IMR-90 (cell line): ENCODE results near the gene TAS2R40.

Source experiments
- CEBPB ChIP-seq: IDR thresholded peaks from 2 replicates; pipeline ENCODE4 v1.6.1; 2012; ENCODE audit warnings: low read depth, low read length, improper control_type of control experiment
- CHD1 ChIP-seq: IDR thresholded peaks from 2 replicates; pipeline ENCODE4 v1.6.1; 2012; ENCODE audit warnings: low read depth, low read length, improper control_type of control experiment
- FOS ChIP-seq: fragments of 150-350 bp; IDR thresholded peaks from 2 replicates; pipeline ENCODE4 v1.6.1; 2016; ENCODE audit warnings: low read depth, low read length
- MAFK ChIP-seq: IDR thresholded peaks from 2 replicates; pipeline ENCODE4 v1.6.1; 2012; ENCODE audit warnings: low read depth, low read length, improper control_type of control experiment
- MAZ ChIP-seq: IDR thresholded peaks from 2 replicates; pipeline ENCODE4 v1.6.1; 2012; ENCODE audit warnings: low read depth, mild to moderate bottlenecking, low read length, improper control_type of control experiment, moderate library complexity, borderline replicate concordance
- POLR2A ChIP-seq: IDR thresholded peaks from 2 replicates; pipeline ENCODE4 v1.6.1; 2012; ENCODE audit warnings: mild to moderate bottlenecking, low read depth, low read length
- RAD21 ChIP-seq: IDR thresholded peaks from 2 replicates; pipeline ENCODE4 v1.6.1; 2012; ENCODE audit warnings: low read length, improper control_type of control experiment
- RCOR1 ChIP-seq: IDR thresholded peaks from 2 replicates; pipeline ENCODE4 v1.6.1; 2012; ENCODE audit warnings: mild to moderate bottlenecking, low read length, improper control_type of control experiment; ENCODE audit not compliant: insufficient replicate concordance
- RFX5 ChIP-seq: IDR thresholded peaks from 2 replicates; pipeline ENCODE4 v1.8.0; 2012; ENCODE audit warnings: low read depth, mild to moderate bottlenecking, low read length, moderate library complexity
- SMC3 ChIP-seq: fragments of 150-350 bp; IDR thresholded peaks from 2 replicates; pipeline ENCODE4 v1.6.1; 2016; ENCODE audit warnings: low read depth, mild to moderate bottlenecking, antibody characterized with exemption, low read length, moderate library complexity
- TF ChIP-seq, protein P1 (sequence below): conservative IDR thresholded peaks from 2 replicates; pipeline ENCODE4 v1.5.1; 2012; ENCODE audit warnings: mild to moderate bottlenecking, low read depth, low read length, improper control_type of control experiment

DNA sequence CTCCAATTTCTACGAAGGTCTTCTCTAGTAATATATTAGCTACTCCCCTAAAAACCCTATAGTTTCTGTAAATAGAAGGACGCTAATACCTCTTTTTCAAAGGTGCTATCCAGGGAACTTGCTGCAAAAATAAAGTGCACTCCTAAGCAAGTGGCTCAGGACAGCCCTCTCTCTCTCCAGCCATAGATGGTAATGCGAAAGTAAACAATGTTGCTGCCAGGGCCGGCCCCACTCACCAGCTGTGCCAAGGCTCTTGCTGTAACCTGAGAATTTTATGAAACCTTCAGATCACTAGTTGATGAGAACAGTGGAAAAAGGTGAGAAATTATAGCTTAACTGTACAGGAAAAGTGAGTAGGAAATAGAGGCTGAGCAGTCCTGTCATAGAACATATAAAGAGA is 49.5 kb upstream of the TAS2R40 start:
- no peak for TF ChIP-seq POLR2A
- TF ChIP-seq CHD1, result no peak
- TF ChIP-seq, protein P1, sequence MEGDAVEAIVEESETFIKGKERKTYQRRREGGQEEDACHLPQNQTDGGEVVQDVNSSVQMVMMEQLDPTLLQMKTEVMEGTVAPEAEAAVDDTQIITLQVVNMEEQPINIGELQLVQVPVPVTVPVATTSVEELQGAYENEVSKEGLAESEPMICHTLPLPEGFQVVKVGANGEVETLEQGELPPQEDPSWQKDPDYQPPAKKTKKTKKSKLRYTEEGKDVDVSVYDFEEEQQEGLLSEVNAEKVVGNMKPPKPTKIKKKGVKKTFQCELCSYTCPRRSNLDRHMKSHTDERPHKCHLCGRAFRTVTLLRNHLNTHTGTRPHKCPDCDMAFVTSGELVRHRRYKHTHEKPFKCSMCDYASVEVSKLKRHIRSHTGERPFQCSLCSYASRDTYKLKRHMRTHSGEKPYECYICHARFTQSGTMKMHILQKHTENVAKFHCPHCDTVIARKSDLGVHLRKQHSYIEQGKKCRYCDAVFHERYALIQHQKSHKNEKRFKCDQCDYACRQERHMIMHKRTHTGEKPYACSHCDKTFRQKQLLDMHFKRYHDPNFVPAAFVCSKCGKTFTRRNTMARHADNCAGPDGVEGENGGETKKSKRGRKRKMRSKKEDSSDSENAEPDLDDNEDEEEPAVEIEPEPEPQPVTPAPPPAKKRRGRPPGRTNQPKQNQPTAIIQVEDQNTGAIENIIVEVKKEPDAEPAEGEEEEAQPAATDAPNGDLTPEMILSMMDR, result no peak
- no peak for TF ChIP-seq FOS
- TF ChIP-seq CEBPB, result no peak
- no peak for TF ChIP-seq RCOR1
- no peak for TF ChIP-seq MAFK
- no peak for TF ChIP-seq SMC3
- TF ChIP-seq RAD21, result no peak
- no peak for TF ChIP-seq MAZ
- TF ChIP-seq RFX5, result no peak
